HFFc6 (cell line): Measurements from ENCODE around the gene WRNIP1. TPM values are rescaled to one million over a fixed set of nuclear protein-coding genes. Genes with fewer than 3 reads are reported as not detected.

Experiments used
- DNase-seq: peaks from one replicate; pipeline ENCODE4 v3.0.0-alpha.2; 2018
- H3K27ac Mint-ChIP-seq: 2 replicates; pipeline ENCODE4 v1.8.0; 2020; ENCODE audit warnings: mild to moderate bottlenecking, mixed read lengths
- H3K27me3 Mint-ChIP-seq: 2 replicates; pipeline ENCODE4 v1.8.0; 2021; ENCODE audit warnings: mild to moderate bottlenecking, moderate library complexity, mixed read lengths; ENCODE audit not compliant: insufficient read depth
- H3K36me3 Mint-ChIP-seq: 2 replicates; pipeline ENCODE4 v1.8.0; 2021; ENCODE audit warnings: low read depth, mixed read lengths
- H3K4me1 Mint-ChIP-seq: 2 replicates; pipeline ENCODE4 v1.8.0; 2020; ENCODE audit warnings: low read depth, mixed read lengths
- H3K4me3 Mint-ChIP-seq: 2 replicates; pipeline ENCODE4 v1.8.0; 2020; ENCODE audit warnings: mild to moderate bottlenecking, moderate library complexity, mixed read lengths
- H3K9me3 Mint-ChIP-seq: 2 replicates; pipeline ENCODE4 v1.8.0; 2020; ENCODE audit warnings: mild to moderate bottlenecking, mixed read lengths
- total RNA-seq, 6 experiments: library from RNA; stranded (reverse); fragmentation: NEBNext Ultra II Directional; extraction: Animal tissue kit (Norgen Biotek cat#: 25700); gene quantifications; 2 replicates in 1 of 6; 3 replicates in 5 of 6; pipeline ENCODE4 v1.2.3, GENCODE V29; 2021
- TF ChIP-seq, protein P1 (sequence below): fragments of 200-600 bp; sonication (generic); IDR thresholded peaks from 2 replicates; pipeline ENCODE4 v1.5.0; 2021; ENCODE audit warnings: antibody characterized with exemption, mild to moderate bottlenecking

WRNIP1 gene
- total RNA-seq, 6 experiments from 2014 or later: 31.9 to 40.4 (median 33.5) TPM

DNA sequence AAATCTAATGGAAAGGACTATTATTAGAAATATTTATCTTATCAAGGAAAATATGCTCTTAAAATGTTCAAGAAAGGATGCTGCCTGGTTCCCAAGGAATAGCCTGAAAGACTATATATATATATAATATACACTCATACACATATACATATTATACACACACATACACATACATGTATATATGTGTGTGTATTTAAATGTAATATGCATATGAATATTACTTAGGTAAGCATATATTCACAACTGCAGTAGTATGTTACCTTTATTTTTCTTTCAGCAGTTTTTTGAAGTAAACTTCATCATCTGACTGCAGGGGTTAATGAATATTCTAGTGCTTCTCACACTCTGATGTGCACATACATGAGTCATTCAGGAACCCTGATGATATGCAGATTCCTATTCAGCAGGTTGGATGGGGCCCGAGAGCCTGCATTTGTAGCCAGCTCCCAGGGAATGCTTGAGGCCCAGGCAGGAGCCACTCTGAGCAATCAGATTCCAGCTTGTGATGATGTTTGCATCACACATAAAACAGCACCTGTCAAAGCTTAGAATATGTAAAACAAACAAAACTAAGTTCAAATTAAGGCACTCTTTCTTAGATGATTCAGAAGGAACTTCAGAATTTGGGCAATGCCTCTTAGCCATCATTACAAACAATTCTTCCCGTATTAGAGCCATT, 30.6 kb upstream of the WRNIP1 start:
- H3K4me1 Mint-ChIP-seq: peaks cover 26% of the 10 kb centered on the region
- H3K27me3 Mint-ChIP-seq: peaks cover 11% of the 10 kb centered on the region; the same call in 1 of the 2 replicates
- no peaks in the 10 kb centered on the region for H3K36me3 Mint-ChIP-seq
- H3K27ac Mint-ChIP-seq: no peak overlapping the region
- TF ChIP-seq, protein P1, sequence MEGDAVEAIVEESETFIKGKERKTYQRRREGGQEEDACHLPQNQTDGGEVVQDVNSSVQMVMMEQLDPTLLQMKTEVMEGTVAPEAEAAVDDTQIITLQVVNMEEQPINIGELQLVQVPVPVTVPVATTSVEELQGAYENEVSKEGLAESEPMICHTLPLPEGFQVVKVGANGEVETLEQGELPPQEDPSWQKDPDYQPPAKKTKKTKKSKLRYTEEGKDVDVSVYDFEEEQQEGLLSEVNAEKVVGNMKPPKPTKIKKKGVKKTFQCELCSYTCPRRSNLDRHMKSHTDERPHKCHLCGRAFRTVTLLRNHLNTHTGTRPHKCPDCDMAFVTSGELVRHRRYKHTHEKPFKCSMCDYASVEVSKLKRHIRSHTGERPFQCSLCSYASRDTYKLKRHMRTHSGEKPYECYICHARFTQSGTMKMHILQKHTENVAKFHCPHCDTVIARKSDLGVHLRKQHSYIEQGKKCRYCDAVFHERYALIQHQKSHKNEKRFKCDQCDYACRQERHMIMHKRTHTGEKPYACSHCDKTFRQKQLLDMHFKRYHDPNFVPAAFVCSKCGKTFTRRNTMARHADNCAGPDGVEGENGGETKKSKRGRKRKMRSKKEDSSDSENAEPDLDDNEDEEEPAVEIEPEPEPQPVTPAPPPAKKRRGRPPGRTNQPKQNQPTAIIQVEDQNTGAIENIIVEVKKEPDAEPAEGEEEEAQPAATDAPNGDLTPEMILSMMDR: no peak
- no peaks in the 10 kb centered on the region for H3K9me3 Mint-ChIP-seq
- DNase-seq: no peak
- H3K4me3 Mint-ChIP-seq: no peak overlapping the region

DNA sequence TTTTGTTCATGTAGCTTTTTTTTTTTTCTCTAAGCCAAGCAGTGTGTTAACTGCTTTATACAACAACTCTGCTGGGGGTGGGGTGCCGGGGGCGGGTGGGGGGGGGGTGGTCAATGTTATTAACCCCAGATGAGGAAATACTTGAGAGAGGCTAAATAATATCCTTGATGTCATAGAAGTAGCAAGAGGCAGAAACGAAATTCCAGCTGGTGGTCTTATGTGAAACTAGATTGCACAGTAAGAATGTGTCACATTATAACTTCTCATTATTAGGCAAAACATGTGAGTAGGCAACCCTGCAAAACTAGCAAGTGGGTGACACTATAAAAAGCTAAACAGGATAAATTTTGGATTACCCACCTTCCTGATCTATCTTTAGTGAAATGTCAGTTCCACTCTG, 27.3 kb upstream of the WRNIP1 start:
- no peak overlapping the region for H3K4me3 Mint-ChIP-seq
- no peak overlapping the region for H3K27ac Mint-ChIP-seq
- peaks cover 20% of the 10 kb centered on the region for H3K4me1 Mint-ChIP-seq
- no peaks in the 10 kb centered on the region for H3K9me3 Mint-ChIP-seq
- peaks cover 6% of the 10 kb centered on the region; the same call in 1 of the 2 replicates for H3K27me3 Mint-ChIP-seq
- no peaks in the 10 kb centered on the region for H3K36me3 Mint-ChIP-seq
- TF ChIP-seq, protein P1: no peak
- DNase-seq: no peak

DNA sequence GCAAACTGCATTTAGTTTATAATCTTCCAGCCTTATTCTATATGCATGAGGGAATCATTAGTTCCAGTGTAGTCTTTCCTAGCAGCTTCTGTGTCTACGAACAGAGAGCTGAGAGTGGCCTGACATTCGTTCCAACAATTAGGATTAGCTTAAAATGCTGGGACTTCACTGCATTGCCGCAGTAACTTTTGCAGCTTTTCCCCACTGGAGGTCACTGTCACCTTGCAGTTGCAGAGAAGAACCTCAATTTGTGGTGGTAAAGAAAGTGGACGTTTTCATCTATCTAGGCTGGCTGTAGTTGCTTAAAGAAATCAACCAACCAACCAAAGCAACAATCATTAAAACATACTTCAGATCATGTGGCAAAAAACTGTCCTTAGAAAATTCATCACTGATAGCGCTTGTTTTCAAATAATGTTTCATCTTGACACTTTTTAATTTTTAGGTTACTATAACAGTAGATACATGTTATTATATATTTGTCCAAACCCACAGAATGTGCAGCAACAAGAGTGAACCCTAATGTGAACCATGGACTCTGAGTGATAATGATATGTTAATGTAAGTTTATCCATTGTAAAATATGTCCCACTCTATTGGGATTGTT, 26.7 kb upstream of the WRNIP1 start:
- Mint-ChIP-seq H3K4me1 (peaks cover 24% of the 10 kb centered on the region), H3K27me3 (peaks cover 3% of the 10 kb centered on the region; the same call in 1 of the 2 replicates), H3K4me3 (no peak overlapping the region), H3K36me3 (no peaks in the 10 kb centered on the region), H3K27ac (no peak overlapping the region), H3K9me3 (no peaks in the 10 kb centered on the region)
- peak; percentile 50 for DNase-seq
- TF ChIP-seq, protein P1: peak; percentile 82

DNA sequence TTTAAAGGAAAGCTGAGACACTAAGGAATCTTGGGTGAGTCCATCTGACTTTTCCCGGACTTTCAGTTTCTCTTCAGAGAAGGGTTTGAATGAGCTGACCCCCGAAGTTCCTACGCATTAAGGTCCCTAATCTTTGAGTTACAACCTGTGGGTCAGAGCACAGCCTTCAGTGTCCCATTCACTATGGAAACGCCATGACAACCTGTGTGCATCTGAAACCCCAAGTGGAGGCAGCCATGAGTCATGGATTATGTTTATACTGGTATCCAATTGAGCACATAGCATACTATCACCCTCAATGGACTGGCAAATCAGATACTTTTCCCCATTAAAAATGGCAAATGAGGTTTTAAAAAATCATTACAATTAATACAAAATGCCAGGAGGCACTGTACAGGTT, 25.9 kb upstream of the WRNIP1 start:
- Mint-ChIP-seq H3K27ac (peak overlapping the region; percentile 66), H3K4me3 (no peak overlapping the region), H3K9me3 (no peaks in the 10 kb centered on the region), H3K27me3 (no peaks in the 10 kb centered on the region; the same call in 1 of the 2 replicates), H3K4me1 (peaks cover 31% of the 10 kb centered on the region), H3K36me3 (no peaks in the 10 kb centered on the region)
- DNase-seq: peak; percentile 58
- TF ChIP-seq, protein P1: no peak

DNA sequence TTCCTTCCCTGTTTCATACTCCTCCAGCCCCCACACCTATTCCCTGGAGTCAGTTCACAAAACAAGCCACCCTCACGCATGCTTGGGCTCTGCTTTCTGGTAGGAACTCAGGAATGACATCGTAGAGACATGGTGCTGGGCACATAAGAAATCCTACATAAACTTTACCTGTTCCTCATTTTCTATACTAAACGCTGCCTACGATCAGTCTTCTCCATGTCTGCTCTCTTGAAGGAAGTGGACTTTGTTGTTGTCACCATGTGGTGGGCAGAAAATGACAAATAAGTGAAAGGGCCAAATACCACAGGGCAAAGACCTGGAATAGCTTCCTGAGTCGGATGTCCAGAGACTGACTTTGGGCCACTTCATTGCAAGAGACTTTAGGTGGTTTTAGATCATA, 24.6 kb upstream of the WRNIP1 start:
- peaks cover 37% of the 10 kb centered on the region for H3K4me1 Mint-ChIP-seq
- no peaks in the 10 kb centered on the region for H3K36me3 Mint-ChIP-seq
- H3K27me3 Mint-ChIP-seq: no peaks in the 10 kb centered on the region; the same call in 1 of the 2 replicates
- H3K27ac Mint-ChIP-seq: no peak overlapping the region
- no peak for DNase-seq
- H3K9me3 Mint-ChIP-seq: no peaks in the 10 kb centered on the region
- no peak overlapping the region for H3K4me3 Mint-ChIP-seq
- TF ChIP-seq, protein P1: no peak
